H1 (cell line): ENCODE data around the gene NHEJ1. TPM values are rescaled to one million over a fixed set of nuclear protein-coding genes. Genes with fewer than 3 reads are reported as not detected.

Source experiments
- CBX5 ChIP-seq: fragments of 300-800, 300-1000 bp; sonication (generic); IDR thresholded peaks from 2 replicates; pipeline ENCODE4 v1.7.1; 2016; ENCODE audit warnings: antibody characterized with exemption, low read length, low read depth
- CHD2 ChIP-seq: IDR thresholded peaks from 2 replicates; pipeline ENCODE4 v1.6.1; 2012; ENCODE audit warnings: low read length, improper control_type of control experiment
- FOSL1 ChIP-seq: IDR thresholded peaks from 2 replicates; pipeline ENCODE4 v1.6.1; 2011; ENCODE audit warnings: mild to moderate bottlenecking, low read depth, low read length, moderate library complexity; ENCODE audit not compliant: insufficient read depth
- PHF8 ChIP-seq: fragments of 200-600 bp; sonication (generic); conservative IDR thresholded peaks from 2 replicates; pipeline ENCODE4 v1.7.1; 2012; ENCODE audit warnings: low read depth, mild to moderate bottlenecking, inconsistent platforms, low read length, moderate library complexity
- ZNF274 ChIP-seq: IDR thresholded peaks from 2 replicates; pipeline ENCODE4 v1.7.0; 2012; ENCODE audit warnings: low read length, borderline replicate concordance; ENCODE audit errors: extremely low read depth
- polyA plus RNA-seq, 7 experiments: library from polyadenylated mRNA; depleted of rRNA in 3 of 7; stranded (reverse) in 5 of 7; unstranded in 2 of 7; fragments of >200 nt in 5 of 7; fragments of 200-250 nt in 2 of 7; gene quantifications; 1 replicate in 5 of 7; 2 replicates in 1 of 7; 4 replicates in 1 of 7; pipeline versions ENCODE4 v1.2.1 to v1.2.3, GENCODE V29; 2011 to 2013; ENCODE audit warnings: missing spikeins in 2 of 7, mixed read lengths in 2 of 7
- total RNA-seq: library from RNA; stranded (reverse); fragmentation: NEBNext Ultra II Directional; extraction: Animal tissue kit (Norgen Biotek cat#: 25700); gene quantifications from 2 replicates; pipeline ENCODE4 v1.2.1, GENCODE V29; 2021

The NHEJ1 gene
- total and polyA plus RNA-seq, 2 of the 8 experiments (the other 6 are each of a cell fraction or from before 2014, with no cell fraction given), result 22.7 to 24.1 TPM

GRCh38 chr2:219027511-219028055 is 133.0 kb downstream of the NHEJ1 start (continued):
- TF ChIP-seq CHD2 (no peak), CBX5 (no peak), PHF8 (no peak), FOSL1 (no peak), ZNF274 (no peak)
